KG1 (cell line): Measurements from ENCODE around the gene KRT6B.
"Not testable (repeated sequence)": the region's sequence is repeated elsewhere in the genome, so short reads cannot be mapped to it uniquely, and the experiment has no call there.

ENCODE experiments used
- DNase-seq: peaks from one replicate; lab custom pipeline; 2025; lab: John Stamatoyannopoulos, UW

Gene KRT6B

DNA sequence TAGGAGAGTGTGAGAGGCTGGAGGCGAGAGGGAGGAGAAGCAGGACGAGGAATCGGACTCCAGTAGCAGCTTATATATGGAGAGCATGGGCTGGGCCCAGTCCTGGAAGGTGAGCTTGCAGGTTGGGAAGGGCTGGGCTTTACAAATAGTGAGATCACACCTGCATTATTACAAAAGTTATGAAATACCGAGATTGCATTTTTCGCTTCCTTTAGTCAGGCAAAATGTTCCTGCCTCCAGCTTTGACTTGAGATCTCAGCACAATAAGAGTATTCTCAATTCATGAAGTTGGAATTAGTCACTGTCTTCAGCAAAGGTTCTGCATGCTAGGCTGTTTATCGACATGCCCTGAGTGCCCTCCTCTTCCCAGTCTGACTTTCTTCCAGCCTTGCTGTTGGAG is at the start of gene KRT6B:
KRT6B (minus strand) TSS at position 46 of the 400 bp plus-strand sequence. CDS start 68 bp downstream, outside the sequence.
- DNase-seq: no peak

DNA sequence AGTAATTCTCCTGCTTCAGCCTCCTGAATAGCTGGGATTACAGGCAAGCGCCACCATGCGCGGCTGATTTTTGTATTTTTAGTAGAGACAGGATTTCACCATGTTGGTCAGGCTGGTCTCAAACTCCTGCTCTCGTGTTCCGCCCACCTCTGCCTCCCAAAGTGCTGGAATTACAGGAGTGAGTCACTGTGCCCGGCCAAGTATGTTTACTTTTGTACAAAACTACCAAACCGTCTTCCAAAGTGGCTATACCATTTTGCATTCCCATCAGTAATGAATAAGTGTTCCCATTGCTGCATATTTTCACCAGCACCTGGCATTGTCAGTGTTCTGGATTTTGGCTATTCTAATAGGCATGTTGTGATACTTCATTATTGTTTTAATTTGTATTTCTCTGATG is 49.5 kb upstream of the KRT6B start:
- DNase-seq: no peak

DNA sequence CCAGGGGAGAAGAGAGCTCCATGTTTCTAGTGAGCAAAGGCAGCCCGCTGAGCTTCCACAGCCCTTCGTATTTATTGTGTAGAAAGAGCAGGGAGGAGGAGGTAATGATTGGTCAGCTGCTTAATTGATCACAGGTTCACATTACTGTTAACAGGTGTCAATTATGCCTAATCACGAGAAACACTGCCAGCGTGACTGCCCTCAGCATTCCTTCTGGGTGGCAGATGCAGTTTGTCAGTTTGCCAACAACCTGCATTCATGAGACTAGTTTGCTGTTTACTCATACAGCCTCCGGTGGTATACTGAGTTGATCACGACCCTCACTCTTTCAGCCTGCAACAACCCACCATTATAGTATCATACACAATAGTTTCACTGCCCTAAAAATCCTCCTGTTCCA is 48.6 kb upstream of the KRT6B start:
- DNase-seq: not testable (repeated sequence)

DNA sequence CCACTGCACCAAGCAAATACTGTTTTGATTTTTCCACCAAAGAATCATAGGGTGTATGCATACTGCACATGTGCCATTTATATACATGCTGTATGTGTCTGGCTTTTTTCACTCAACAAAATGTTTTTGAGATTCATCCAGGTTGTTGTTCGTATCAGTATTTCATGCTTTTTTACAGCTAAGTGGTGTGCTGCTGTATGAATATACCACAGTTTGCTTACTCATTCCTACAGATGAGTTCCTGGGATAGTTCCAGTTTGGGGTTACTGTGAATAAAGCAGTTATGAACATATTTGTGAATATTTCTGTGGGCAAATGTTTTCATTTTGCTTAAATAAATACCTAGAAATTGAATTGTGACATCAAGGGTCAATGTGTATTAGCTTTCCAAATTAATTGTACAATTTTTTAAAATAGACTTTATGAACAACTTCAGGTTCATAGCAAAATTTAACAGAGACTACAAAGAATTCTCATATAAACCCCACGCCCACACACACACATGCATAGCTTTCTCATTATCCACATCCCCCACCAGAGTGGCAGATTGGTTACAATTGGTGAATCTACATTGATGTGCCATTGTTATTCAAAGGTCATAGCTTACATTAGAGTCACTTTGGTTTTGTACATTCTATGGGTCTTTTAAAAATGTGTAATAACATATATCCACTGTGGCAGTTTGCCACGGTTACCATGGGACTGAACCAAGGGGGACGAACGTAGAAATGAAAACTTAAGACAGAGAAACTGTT is 48.0 kb upstream of the KRT6B start:
- no peak for DNase-seq

DNA sequence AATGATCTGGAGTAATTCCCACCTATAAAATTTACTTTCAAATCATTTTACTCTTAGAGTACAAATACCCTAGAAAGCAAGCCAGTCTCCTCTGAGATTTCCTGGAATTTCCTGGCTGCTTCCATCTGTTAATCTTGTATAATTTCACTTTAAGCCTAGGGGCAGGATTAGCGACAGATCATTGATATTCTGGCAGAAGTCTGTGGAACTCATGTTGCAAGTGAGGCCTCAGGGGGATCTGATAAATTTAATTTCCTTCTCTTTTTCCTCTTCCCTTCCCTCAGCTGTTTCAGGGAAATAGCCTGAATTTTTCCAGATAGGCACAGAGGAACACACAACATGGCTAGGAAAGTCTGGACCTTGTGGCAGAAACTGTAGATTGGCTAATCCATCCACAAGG is 47.0 kb upstream of the KRT6B start:
- DNase-seq: no peak

DNA sequence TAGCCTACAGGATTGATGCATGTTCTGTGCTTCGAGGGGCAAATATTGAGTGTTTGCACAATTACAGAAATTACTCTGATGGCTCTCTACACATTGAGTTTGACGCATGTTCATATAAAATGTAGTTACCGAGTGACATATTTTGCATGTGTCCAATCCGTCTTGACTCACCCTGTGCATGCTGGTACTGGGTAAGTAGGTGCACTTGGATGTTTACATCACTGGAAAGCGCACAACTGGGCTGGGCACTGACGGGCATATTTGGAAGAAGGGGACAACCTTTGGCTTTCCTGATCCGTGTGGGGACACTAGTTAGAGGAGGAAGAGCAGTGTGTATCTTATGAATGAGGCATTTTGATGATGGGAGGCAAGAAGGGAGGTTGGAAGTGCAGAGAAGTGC is 46.0 kb upstream of the KRT6B start:
- no peak for DNase-seq

DNA sequence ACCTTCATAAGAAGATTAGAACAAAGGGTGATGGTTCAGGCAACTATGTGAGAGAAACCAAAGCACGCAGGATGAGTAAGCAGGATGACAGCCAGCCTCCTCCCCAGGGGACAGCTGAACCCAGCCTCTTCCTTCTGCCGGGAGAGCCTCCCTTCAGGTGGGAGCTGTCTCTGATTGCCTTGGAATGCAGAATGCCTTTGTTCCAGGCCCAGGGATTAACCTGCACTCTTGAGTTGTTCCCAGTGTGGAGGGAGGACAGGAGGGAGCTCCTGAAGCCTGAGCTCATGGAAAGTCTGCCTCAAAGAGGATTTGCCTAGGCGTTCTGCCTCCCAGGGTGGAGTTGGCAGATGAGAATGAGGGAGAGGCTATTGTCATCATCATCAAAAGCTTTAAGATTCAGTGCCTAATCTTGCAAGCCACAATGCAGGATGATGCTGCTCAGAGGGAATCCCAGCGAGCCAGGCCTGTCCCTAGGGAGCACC is 44.7 kb upstream of the KRT6B start:
- DNase-seq: no peak

DNA sequence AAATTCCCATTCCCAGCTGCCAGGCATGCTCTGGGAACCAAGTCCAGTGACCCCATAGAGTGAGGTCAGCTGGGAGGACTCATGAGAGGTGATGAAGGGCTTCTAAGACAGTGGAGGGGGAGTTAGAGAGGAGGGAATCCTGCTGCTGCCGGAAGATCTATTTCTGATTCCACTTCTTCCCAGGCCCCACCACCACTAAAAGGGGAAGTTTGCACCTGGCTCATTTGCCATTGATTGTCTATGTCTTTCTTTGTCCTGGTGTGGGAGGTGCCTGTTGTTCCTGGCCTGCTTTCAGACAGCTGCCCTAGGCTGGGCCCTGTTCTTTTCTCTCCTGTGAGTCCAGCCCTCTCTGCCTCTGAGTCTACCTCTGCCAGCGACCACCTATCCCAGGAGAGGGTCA is 44.1 kb upstream of the KRT6B start:
- no peak for DNase-seq

DNA sequence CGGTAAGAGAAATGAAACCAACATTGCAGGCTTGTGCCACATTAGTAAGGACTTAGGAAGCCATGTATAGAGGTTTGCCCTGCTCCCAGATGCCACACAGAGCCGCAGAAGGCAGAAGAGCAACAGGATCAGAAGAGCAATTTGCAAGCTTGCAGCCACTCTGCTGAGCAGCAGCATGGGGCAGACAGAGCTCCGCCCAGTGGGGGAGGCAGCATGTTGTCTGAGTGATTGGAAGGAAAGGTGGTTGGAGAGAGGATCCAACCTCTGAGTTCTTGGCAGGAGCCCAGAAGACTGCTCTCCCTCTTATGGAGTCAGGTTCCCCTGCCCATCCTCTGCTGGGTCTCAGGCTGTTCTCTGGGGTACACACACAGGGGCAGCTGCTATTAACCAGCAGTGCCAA is 43.4 kb upstream of the KRT6B start:
- no peak for DNase-seq

DNA sequence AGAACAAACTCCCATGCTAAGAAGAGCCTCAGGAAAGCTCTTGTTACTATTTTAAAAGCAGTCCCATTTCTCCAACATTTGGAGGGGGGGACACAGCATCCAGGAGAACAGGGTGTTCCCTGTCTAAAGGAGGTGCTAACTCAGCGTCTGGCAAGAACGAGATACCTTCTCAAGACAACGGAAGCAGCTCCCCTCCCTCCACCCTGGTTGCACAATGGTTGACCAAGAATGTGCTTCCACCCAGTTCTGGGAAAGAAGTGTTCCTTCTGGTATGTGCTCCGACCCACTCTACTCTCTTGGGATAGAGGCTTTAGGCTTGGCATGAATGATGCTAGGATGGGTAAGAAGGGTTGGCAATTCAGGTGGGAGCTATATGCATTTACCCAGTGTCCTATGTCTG is 42.6 kb upstream of the KRT6B start:
- DNase-seq: no peak

DNA sequence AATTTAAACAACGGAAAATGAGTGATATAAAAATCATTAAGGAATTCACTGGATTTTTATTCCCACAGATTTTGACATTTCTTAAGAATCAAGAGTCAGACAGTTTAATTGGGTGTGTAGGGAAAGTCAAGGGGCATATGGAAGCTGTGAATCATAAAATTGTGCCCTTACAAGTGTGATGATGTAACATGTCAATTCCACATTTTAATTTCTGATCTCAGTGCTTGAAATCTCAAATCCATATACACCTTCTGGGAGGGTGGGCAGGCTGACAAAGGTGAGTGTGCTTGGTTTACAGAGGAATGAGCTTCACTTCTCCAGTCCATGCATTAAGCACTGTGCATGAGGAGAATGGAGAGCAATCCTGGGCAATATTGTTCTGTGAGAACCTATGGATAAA is 42.2 kb upstream of the KRT6B start:
- DNase-seq: no peak

DNA sequence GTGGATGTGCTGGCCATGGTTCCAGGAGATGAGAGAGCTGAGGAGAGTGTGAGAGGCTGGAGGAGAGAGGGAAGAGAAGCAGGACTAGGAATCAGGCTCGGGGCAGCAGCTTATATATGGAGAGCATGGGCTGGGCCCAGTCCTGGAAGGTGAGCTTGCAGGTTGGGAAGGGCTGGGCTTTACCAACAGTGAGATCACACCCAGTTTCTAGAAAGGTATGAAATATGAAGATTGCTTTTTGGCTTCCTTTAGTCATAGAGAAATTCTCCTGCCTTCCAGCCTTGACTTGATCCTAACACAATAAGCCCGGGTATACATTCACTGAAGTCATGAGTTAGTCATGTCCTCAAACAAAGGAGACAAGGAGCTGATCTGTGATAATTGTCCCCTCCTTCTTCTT is 41.2 kb upstream of the KRT6B start, which contains the start of gene KRT6A:
KRT6A (minus strand) TSS at position 86 of the 400 bp plus-strand sequence; CDS start at position 17, 69 bp downstream.
- DNase-seq: no peak

DNA sequence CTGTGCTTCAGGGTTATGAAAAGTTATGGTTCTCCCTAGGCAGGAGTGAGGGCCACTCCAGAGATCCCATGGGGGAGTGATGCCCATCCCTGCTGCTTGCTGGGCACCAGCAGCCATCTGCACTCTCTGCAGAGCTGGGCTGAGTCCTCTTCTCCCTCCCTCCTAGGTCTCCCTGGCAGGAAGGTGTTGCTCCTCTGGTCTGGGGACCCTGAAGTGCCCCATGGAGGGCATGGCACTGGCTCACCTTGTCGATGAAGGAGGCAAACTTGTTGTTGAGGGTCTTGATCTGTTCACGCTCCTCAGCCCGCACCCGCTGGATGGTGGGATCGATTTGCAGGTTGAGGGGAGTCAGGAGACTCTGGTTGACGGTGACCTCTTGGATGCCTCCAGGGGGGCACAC is 40.5 kb upstream of the KRT6B start:
- DNase-seq: not testable (repeated sequence)

DNA sequence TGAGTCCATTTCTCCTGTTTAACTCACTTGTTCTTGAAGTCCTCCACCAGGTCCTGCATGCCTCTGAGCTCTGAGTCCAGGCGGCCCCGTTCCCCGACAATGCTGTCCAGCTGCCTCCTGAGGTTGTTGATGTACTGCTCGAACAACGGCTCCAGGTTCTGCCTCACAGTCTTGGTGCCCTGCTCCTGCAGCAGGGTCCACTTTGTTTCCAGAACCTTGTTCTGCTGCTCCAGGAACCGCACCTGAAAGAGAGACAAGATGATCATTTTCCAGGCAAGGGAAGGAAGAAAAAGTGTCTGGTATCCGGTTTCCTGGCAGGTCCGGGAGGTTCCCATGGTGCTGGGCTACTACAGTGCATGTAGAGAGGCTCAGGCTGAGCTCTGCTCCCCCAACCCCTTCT is 39.5 kb upstream of the KRT6B start:
- not testable (repeated sequence) for DNase-seq

DNA sequence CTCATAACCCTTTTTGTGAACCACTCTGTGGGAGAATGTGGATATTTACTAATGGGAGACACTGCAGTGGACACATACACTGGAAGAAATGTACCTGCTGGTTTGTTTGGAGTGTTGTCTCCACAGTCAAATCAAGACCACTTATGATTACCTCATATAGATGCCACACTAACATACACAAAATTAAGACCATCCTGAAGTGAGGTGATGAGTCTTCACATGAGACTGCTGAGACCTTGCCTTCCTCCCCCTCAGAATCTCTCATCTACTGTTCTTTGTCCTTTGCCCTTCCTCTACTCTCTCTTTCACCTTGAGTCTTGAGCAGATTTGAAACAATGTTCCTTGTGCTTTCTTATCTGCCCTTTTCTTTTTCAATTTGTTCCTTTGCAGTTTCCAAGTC is 36.8 kb upstream of the KRT6B start:
- DNase-seq: no peak

DNA sequence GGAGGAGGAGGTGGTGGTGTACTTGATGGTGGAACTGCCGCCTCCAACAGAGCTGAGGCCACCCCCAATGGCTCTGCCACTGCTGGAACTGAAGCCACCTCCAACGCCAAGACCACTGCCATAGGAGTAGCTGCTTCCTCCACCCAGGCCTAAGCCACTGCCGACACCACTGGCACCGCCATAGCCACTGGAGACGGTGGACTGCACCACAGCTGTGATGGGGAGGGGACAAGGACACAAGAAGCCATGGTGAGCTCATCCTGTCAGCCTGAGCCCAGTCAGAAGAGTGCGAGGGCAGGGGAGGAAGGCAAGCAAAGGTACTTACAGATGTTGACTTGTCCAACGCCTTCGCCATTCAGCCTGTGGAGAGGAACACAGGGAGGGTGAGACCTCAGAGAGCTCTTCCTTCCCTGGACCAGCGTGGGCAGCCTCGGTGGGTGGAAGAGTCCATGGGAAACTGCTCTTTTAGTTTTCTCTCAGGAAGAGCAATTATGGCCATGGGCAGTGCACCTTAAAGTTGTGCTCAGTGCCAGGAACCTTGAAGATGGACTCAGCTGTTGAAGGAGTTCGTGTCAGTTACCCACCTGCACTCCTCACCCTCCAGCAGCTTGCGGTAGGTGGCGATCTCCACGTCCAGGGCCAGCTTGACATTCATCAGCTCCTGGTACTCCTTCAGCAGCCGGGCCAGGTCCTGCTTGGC is 35.9 kb upstream of the KRT6B start:
- DNase-seq: not testable (repeated sequence)

DNA sequence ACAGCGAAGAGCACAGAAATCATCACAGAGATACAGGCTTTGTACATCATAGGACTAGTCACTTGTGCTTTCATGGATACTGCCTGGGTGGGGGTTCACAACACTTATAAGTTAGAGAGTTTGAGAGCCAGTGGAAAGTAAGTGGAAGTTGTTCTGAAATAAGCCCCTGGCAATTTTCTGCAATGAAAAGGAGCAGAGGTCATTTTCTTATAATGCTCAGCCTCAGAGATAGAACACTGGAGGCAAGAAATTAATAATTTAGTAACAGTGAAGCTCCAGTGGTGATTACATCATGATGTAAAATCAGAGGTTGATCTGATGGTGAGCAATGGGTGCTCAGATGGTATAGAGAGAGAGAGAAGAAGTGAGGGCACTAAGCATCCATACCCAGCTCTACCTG is 35.3 kb upstream of the KRT6B start:
- no peak for DNase-seq

DNA sequence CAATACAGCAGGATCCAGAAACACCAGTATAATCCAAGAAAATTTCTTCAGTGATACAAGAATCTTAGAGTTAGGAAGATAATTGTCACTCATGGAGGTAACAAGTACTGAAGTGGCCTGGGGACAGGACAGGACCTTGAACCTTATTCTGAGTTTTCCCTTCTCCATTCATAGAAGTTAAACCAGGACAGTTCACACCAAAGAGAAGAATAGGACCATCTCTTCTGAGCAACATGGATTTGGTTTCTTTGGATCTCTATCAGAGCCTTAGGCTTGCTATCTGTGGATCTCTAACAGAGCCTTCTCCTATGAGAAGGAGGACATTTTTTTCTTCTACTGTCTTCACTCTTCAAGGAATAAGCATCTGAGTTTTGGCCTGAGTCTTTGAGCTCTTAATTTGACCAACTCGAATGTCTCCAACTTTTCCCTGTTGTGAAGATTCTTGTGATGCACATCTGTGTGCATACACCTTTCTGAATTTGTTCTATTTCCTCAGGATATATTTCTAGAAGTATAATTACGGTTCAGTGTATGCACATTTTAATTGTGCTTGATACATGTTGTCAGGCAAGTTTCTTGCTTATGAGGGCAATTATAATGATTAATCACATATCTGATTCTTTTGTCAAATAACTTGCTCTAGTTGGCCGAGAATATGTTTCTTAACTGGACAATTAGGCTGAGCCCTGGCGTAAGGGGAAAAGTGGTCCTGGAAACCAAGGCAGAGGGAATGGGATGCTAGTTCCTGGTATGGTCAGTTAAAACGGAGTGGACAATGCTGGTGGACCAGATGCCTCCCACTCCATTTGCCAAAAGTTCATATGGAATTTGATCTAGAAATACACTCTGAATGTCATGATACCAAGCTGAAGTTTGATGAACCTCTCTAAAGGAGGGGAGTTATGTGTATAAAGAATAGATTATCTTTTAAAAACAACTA is 34.5 kb upstream of the KRT6B start:
- no peak for DNase-seq

DNA sequence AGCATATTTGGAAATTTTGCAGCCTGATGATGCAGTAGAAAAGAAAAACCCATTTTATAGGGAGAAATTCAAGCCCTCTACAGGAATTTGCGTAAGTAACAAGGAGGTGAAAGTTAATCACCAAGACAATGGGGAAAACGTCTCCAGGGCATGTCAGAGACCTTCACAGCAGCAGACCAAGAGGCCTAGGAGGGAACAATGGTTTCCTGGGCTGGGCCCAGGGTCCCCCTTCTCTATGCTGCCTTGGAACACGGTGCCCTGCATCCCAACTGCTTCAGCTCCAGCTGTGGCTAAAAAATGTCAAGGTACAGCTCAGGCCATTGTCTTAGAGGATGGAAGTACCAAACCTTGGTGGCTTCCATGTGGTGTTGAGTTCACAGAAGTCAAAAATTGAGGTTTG is 28.1 kb upstream of the KRT6B start:
- DNase-seq: no peak

DNA sequence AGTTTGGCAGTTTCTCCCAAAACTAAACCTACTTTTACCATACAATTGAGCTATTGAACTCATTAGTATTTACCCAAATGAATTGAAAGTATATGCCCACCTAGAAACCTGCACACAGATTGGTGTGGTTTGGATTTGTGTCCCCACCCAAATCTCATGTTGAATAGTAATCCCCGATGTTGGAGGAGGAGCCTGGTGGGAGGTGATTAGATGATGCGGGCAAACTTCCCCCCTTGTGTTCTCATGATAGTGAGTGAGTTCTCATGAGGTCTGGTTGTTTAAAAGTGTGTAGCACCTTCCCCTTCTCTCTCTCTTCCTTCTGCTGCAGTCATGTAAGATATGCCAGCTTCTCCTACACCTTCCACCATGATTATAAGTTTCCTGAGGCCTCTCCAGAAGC is 25.7 kb upstream of the KRT6B start:
- DNase-seq: no peak

DNA sequence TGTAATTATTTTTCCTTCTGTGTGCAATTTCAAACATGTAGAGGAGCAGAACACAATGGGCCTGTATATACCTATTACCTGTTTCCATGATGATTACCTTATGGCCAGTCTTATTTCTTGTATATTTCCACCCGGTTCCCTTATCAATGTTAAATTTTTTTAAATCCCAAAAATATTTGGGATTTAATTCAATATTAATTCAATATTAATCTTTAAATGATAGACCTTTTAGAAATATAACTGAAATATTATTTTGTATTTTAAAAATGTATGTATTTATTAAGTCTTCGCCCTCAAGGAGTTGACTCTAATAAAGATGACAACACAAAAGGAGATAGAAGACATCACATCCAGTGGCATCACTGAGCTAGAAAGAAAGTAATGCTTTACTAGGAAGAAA is 22.3 kb upstream of the KRT6B start:
- DNase-seq: no peak

DNA sequence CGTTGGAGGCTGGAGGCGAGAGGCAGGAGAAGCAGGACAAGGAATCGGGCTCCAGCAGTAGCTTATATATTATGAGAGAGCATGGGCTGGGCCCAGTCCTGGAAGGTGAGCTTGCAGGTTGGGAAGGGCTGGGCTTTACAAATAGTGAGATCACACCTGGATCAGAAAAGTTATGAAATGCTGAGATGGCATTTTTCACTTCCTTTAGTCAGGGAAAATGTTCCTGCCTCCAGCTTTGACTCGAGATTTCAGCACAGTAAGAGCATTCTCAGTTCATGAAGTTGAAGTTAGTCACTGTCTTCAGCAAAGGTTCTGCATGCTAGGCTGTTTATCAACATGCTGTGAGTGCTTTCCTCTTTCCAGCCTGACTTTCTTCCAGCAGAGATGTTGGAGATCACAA is 21.8 kb upstream of the KRT6B start, which contains the start of gene KRT6C:
KRT6C (minus strand) TSS at position 38 of the 400 bp plus-strand sequence. CDS start 68 bp downstream, outside the sequence.
- no peak for DNase-seq
